Adrenal gland (tissue), 5 donors: ENCODE results near the gene SRGAP2C.
"Not testable (repeated sequence)": the region's sequence is repeated elsewhere in the genome, so short reads cannot be mapped to it uniquely, and the experiment has no call there.

Experiments
- POLR2A ChIP-seq, 2 donors: fragments of 450-650 bp; IDR thresholded peaks; one replicate each; pipeline ENCODE4 v1.6.1; 2017; ENCODE audit warnings: antibody characterized with exemption in 2 of 2, mild to moderate bottlenecking in 2 of 2, moderate library complexity in 1 of 2
- TF ChIP-seq, protein P1 (sequence below), 6 experiments: fragments of 450-650 bp in 4 of 6; fragments of 200-600 bp in 2 of 6; sonication (generic) in 1 of 6; IDR thresholded peaks; 1 replicate in 5 of 6; 2 replicates in 1 of 6; pipeline versions ENCODE4 v1.5.1 to v1.8.0; 2016 to 2021; ENCODE audit warnings: antibody characterized with exemption in 6 of 6, mild to moderate bottlenecking in 2 of 6, moderate library complexity in 1 of 6
- donor health status: DM: no; HTN: no; CAD: no.

DNA sequence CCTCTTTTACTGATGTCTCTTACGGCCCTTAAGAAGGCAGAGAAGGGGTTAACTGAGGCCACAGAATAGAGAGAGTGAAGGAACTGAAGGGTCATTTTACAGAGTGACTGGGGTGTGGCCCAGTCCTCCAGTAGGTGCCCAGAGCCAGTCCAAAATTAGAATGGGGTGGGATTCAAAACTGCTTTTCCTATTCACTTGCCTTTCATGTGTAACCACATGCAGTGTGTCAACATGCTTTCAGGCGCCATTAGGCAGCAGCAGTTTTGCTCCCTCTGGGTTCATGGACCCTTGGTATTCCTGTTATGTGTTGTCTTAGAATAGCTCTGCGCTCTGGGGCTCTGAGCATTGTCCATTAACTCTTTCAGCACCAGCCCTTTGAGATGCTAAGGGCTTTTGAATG lies 123.0 kb downstream of the SRGAP2C start:
- not testable (repeated sequence) for TF ChIP-seq POLR2A (IDR thresholded peaks at IDR 0.05)
- TF ChIP-seq, protein P1, sequence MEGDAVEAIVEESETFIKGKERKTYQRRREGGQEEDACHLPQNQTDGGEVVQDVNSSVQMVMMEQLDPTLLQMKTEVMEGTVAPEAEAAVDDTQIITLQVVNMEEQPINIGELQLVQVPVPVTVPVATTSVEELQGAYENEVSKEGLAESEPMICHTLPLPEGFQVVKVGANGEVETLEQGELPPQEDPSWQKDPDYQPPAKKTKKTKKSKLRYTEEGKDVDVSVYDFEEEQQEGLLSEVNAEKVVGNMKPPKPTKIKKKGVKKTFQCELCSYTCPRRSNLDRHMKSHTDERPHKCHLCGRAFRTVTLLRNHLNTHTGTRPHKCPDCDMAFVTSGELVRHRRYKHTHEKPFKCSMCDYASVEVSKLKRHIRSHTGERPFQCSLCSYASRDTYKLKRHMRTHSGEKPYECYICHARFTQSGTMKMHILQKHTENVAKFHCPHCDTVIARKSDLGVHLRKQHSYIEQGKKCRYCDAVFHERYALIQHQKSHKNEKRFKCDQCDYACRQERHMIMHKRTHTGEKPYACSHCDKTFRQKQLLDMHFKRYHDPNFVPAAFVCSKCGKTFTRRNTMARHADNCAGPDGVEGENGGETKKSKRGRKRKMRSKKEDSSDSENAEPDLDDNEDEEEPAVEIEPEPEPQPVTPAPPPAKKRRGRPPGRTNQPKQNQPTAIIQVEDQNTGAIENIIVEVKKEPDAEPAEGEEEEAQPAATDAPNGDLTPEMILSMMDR (IDR thresholded peaks at IDR 0.05): not testable (repeated sequence)
